Skeletal muscle cell (primary cell): Measurements from ENCODE around the gene AP1M1.

Source experiments
- DNase-seq: peaks from one replicate; pipeline ENCODE4 v3.0.0-alpha.2; 2010; ENCODE audit warnings: low read depth
- H3K4me3 ChIP-seq: 2 replicates; pipeline ENCODE4 v1.5.1; 2011; ENCODE audit warnings: low read depth, mild to moderate bottlenecking, control low read depth, low read length, moderate library complexity

AP1M1 gene

GRCh38 chr19:16226878-16227836 is 29.4 kb downstream of the AP1M1 start:
- no peak overlapping the region for H3K4me3 ChIP-seq
- DNase-seq = no peak

GRCh38 chr19:16227837-16228636 is 30.3 kb downstream of the AP1M1 start:
- DNase-seq = no peak

GRCh38 chr19:16228637-16229321 is 31.1 kb downstream of the AP1M1 start:
- DNase-seq = no peak

More at GRCh38 chr19:16227837-16228636, 30.3 kb downstream of the AP1M1 start:
- H3K4me3 ChIP-seq = no peak overlapping the region

GRCh38 chr19:16229322-16229641 is 31.6 kb downstream of the AP1M1 start:
- H3K4me3 ChIP-seq = no peak overlapping the region
- DNase-seq = no peak

More at GRCh38 chr19:16228637-16229321, 31.1 kb downstream of the AP1M1 start:
- no peak overlapping the region for H3K4me3 ChIP-seq

- DNase-seq = no peak
- H3K4me3 ChIP-seq = no peak overlapping the region
These were observed 34.4 kb downstream of the AP1M1 start for GRCh38 chr19:16232127-16232526.

- DNase-seq = no peak
- no peak overlapping the region for H3K4me3 ChIP-seq
These were observed 34.9 kb downstream of the AP1M1 start for GRCh38 chr19:16232568-16232967.

- no peak for DNase-seq
- no peak overlapping the region for H3K4me3 ChIP-seq
These were observed 35.5 kb downstream of the AP1M1 start for GRCh38 chr19:16233081-16233776.

- no peak for DNase-seq
- no peak overlapping the region for H3K4me3 ChIP-seq
These were observed 36.3 kb downstream of the AP1M1 start for GRCh38 chr19:16233836-16234551.

GRCh38 chr19:16234552-16235445 is 37.1 kb downstream of the AP1M1 start:
- DNase-seq = no peak
- H3K4me3 ChIP-seq = no peak overlapping the region

- DNase-seq = no peak
- no peak overlapping the region for H3K4me3 ChIP-seq
These were observed 38.3 kb downstream of the AP1M1 start for GRCh38 chr19:16235811-16236652.

GRCh38 chr19:16244091-16244490 is 46.4 kb downstream of the AP1M1 start:
- H3K4me3 ChIP-seq = no peak overlapping the region
- peak; percentile 4 for DNase-seq

GRCh38 chr19:16247353-16248182 is 49.9 kb downstream of the AP1M1 start:
- peak; percentile 7 for DNase-seq
- H3K4me3 ChIP-seq = no peak overlapping the region

- H3K4me3 ChIP-seq = no peak overlapping the region
- no peak for DNase-seq
These were observed 50.8 kb downstream of the AP1M1 start for GRCh38 chr19:16248380-16249023.

- no peak overlapping the region for H3K4me3 ChIP-seq
- no peak for DNase-seq
These were observed 52.2 kb downstream of the AP1M1 start for GRCh38 chr19:16249826-16250404.

- no peak for DNase-seq
- no peak overlapping the region for H3K4me3 ChIP-seq
These were observed 54.9 kb downstream of the AP1M1 start for GRCh38 chr19:16252459-16253205.
